GM21576 (cell line): ENCODE measurements around the gene LHX8.
"Not testable (repeated sequence)": the region's sequence is repeated elsewhere in the genome, so short reads cannot be mapped to it uniquely, and the experiment has no call there.

Source experiments
- ATAC-seq: cut with Tn5 transposase; IDR thresholded peaks from one replicate; pipeline ENCODE4 v1.9.1; 2021; ENCODE audit warnings: mild to moderate bottlenecking, moderate library complexity; ENCODE audit not compliant: unreplicated experiment

LHX8 gene

DNA sequence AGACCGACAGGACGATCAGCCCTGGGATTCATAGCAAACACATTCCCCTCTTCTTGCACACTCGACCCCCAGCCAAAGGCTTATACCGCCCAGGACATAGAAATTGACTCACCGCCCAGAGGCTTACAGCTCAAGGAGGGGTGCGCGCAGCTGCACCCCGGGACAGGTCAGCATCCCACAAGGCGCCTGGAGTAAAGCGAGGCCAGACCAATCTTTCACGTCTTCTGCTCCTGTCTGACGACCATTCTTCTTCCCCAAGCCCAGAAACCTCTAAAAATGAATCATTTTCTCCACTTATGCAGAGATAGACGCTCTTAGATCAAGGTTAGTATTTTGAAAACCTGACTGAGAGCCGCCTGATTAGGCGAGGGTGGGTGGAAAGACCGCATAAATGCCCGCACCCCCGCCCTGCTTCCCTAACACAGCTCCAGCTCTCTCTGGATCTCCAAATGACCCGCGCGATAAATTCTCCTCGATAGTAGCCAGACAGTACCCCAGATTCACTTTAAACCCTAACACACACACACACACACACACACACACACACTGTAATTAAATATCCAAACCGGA is 1.9 kb upstream of the LHX8 start:
- no peak for ATAC-seq

DNA sequence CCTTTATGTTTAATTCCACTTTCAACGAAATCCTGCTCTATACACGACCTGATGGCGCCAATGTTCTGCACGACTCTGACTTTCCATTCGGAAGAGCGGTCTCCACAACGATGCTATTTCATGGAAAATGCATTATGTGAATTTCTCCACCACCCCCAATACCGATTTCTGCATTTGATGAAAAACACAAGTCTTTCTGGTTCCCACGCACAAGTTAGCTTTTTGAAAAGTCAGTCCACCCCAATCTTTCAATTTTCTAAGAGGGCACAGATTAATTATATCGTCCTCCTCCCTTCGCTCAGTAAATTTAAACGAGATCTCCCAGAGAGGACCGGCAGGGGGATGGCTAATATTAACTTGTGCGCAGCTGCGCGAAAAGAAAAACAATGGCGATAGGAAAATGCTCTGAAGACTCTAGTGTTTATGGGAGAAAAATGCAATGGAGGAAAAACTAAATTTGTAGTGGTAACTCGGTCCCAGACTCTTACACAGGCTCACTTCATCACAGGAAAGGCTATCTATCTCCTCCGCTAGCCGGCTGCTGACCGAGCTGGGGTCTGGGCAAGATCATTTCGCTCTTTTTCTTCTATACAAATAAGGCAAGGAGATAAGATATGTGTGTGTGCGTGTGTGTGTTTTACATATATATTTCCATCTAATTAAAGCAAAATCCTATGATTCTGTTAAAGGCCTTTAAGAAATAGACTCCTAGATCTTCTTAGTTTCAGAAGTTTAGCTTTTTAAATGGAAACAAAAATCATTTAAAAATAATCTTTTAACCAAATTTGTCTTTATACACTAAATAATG is 1.2 kb upstream of the LHX8 start:
- ATAC-seq = no peak

GRCh38 chr1:75134647-75135572 is 722 bp downstream of the LHX8 start:
- no peak for ATAC-seq

DNA sequence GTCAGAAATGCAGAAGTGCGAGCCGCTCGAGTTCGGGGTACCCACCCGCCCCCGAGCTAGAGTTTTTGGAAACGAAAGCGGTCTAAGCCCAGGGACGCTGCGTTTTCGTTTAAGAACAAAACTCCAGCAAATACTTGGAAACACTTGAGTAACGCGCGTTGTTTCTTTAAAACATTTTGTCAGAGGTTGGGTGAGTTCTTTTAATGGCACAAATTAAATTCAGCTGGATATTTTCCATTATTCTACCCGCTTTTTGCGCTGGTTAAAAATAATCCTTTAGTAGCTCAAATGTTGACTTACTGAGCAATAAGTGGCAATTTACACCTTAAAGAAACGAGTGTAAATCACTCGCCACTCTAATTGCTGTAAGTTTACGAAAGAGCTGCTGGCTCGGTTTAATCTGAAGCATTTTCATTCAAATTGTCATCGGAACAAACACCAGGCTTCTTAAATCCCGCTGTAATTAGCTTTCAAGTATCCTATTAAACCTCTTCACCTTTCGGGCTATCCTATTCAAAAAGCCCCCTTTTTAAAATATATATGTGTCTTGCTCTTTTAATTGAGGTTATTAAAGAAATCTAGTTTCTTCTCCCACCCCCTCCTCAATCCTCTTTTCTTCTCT is 1.5 kb downstream of the LHX8 start:
- ATAC-seq = no peak

GRCh38 chr1:75136195-75136815 is 2.1 kb downstream of the LHX8 start:
- no peak for ATAC-seq

GRCh38 chr1:75136921-75137641 is 2.9 kb downstream of the LHX8 start:
- ATAC-seq = no peak

- no peak for ATAC-seq
Measured at GRCh38 chr1:75152092-75152491, 17.9 kb downstream of the LHX8 start.

GRCh38 chr1:75159154-75159553 is 25.0 kb downstream of the LHX8 start:
- ATAC-seq = no peak

DNA sequence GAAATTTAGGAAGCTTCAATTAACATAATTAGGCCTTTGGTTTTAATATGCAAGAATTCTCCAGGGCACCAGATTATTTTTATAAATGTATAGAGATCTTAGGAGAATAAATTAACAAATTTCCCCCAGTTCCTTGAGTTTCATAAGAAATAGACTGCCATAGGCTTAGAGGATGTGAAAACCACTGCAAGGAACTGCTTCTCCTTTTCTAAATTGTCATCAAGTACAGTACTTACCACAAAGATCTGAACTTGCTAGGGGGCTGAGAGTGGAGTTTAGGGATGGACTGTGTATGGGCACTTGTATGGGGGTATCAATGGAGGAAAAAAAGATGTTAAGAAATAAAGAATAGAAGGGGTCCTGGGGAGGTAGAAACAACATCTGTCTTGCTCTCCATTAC is 31.1 kb downstream of the LHX8 start:
- ATAC-seq = no peak

DNA sequence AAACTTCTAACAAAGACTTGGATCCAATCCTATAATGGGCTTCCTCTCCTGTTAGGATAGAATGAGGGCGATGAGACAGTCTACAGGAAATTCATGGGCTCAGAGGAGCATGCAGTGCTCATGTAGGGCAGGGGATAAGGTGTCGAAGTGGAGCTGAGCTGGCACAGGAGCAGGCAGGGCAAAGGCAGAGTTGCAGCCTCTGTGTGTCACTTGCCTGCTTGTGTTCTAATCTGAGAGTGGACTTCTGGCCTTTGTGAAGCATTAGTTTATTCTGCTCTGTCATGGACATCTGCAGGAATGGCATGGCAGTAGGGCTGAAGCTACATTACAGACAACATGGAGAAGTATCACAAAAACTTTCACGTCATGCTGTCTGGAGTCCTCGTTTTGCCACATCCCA is 32.6 kb downstream of the LHX8 start:
- ATAC-seq = no peak

DNA sequence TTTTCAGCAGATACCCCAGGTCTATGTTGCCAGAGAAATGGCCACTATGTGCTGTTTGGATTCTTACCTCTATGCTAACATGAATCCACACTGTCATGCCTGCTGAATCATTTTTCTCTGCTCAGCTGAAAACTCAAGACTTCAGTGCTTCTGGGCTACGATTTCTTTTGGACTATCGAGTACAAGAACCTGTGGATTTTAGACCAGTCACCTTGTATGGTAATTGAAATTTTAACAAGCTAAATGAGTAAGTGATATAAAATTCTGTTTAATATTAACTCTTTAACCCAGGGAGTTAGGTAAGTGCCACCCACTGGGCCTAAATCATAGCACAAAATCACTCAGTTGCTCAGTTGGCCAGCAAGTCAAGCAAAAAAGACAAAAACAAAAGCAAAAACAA is 35.8 kb downstream of the LHX8 start:
- no peak for ATAC-seq

DNA sequence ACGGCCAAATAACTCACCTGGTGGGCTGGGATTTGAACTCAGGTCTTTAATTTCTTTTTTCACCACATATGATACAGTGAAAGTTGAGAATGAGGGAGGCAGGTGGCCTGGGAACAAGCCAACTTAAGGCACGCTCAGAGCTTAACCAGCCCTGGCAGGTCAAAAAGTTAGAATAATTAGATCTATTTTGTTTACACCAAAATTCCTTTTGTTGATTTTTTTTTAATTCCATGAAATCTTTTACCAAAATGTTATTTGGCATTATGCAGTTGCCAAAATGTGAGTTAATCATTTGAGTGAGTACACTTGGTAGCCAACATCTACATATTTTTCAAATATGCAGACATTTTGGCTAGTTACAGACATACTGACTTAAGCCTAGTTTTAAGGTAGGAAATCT is 36.8 kb downstream of the LHX8 start:
- ATAC-seq = no peak

DNA sequence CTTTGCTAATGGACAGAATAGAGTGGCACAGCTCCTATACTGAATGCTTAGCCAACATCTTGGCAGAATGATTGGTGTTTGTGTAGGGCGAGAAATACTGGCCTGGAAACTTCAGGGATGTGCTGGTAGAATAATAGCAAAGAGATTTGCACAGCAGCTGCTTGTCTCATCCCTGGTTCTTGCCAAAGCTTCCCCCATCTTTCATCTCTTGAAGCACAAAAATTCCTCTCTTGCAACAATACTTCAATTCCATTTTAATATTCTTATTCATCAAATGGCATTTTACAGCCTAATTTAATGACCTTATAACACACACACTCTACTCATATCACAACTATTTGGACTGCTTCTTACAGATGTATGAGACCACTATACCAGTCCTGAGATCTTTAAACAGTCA is 37.7 kb downstream of the LHX8 start:
- no peak for ATAC-seq

GRCh38 chr1:75172556-75172955 is 38.4 kb downstream of the LHX8 start:
- no peak for ATAC-seq

GRCh38 chr1:75174031-75174760 is 40.0 kb downstream of the LHX8 start:
- ATAC-seq = no peak

GRCh38 chr1:75181214-75181955 is 47.2 kb downstream of the LHX8 start:
- ATAC-seq = not testable (repeated sequence)

GRCh38 chr1:75188892-75189291 is 54.7 kb downstream of the LHX8 start:
- no peak for ATAC-seq

- no peak for ATAC-seq
Measured at GRCh38 chr1:75198163-75198562, 64.0 kb downstream of the LHX8 start.

GRCh38 chr1:75198761-75199160 is 64.6 kb downstream of the LHX8 start:
- no peak for ATAC-seq
